Trophoblast cell (in vitro differentiated cells and primary cell): Measurements from ENCODE around the gene RRP1B.

Experiments used
- DNase-seq, 2 donors: peaks; one replicate each; pipeline ENCODE4 v3.0.0-alpha.2; 2016
- H2AFZ ChIP-seq: 2 replicates; pipeline ENCODE4 v1.6.1; 2013; ENCODE audit warnings: low read length, moderate library complexity, mild to moderate bottlenecking; ENCODE audit not compliant: insufficient read depth, poor library complexity
- H2AK5ac ChIP-seq: 2 replicates; pipeline ENCODE4 v1.6.1; 2013; ENCODE audit warnings: mild to moderate bottlenecking, low read length
- H2BK120ac ChIP-seq: 2 replicates; pipeline ENCODE4 v1.6.1; 2013; ENCODE audit warnings: low read length, mild to moderate bottlenecking, moderate library complexity; ENCODE audit not compliant: insufficient read depth, poor library complexity
- H2BK12ac ChIP-seq: 2 replicates; pipeline ENCODE4 v1.6.1; 2013; ENCODE audit warnings: mild to moderate bottlenecking, low read length, moderate library complexity
- H2BK5ac ChIP-seq: 2 replicates; pipeline ENCODE4 v1.6.1; 2013; ENCODE audit warnings: low read length, low read depth, moderate library complexity, mild to moderate bottlenecking; ENCODE audit not compliant: poor library complexity
- H3K14ac ChIP-seq: 2 replicates; pipeline ENCODE4 v1.6.1; 2013; ENCODE audit warnings: mild to moderate bottlenecking, low read length
- H3K18ac ChIP-seq: 2 replicates; pipeline ENCODE4 v1.6.1; 2013; ENCODE audit warnings: mild to moderate bottlenecking, low read length
- H3K23ac ChIP-seq: 2 replicates; pipeline ENCODE4 v1.6.1; 2013; ENCODE audit warnings: low read length
- H3K27ac ChIP-seq: 2 replicates; pipeline ENCODE4 v1.5.1; 2013; ENCODE audit warnings: low read depth, mild to moderate bottlenecking, inconsistent platforms, low read length, moderate library complexity
- H3K27me3 ChIP-seq: 2 replicates; pipeline ENCODE4 v1.6.1; 2013; ENCODE audit warnings: inconsistent platforms, mild to moderate bottlenecking, low read length, moderate library complexity; ENCODE audit not compliant: insufficient read depth
- H3K36me3 ChIP-seq, 2 experiments: 1 replicate in 1 of 2; 2 replicates in 1 of 2; pipeline ENCODE4 v1.6.1; 2013; ENCODE audit warnings: low read length in 2 of 2, mild to moderate bottlenecking in 2 of 2, moderate library complexity in 1 of 2; ENCODE audit not compliant: insufficient read depth in 2 of 2, control insufficient read depth in 1 of 2
- H3K4ac ChIP-seq: 2 replicates; pipeline ENCODE4 v1.6.1; 2013; ENCODE audit warnings: low read depth, mild to moderate bottlenecking, low read length, moderate library complexity
- H3K4me1 ChIP-seq, 2 experiments: 1 replicate in 1 of 2; 2 replicates in 1 of 2; pipeline ENCODE4 v1.6.1; 2013; ENCODE audit warnings: low read length in 2 of 2, mild to moderate bottlenecking in 2 of 2, moderate library complexity in 1 of 2; ENCODE audit not compliant: insufficient read depth in 2 of 2, control insufficient read depth in 1 of 2
- H3K4me2 ChIP-seq: 2 replicates; pipeline ENCODE4 v1.6.1; 2013; ENCODE audit warnings: inconsistent platforms, mild to moderate bottlenecking, low read length, moderate library complexity
- H3K4me3 ChIP-seq: 2 replicates; pipeline ENCODE4 v1.5.1; 2013; ENCODE audit warnings: mild to moderate bottlenecking, low read depth, low read length, inconsistent platforms
- H3K79me1 ChIP-seq: one replicate; pipeline ENCODE4 v1.6.1; 2013; ENCODE audit warnings: low read length
- H3K79me2 ChIP-seq: 2 replicates; pipeline ENCODE4 v1.6.1; 2013; ENCODE audit warnings: low read length, mild to moderate bottlenecking; ENCODE audit not compliant: control insufficient read depth, insufficient read depth, poor library complexity
- H3K9ac ChIP-seq: 2 replicates; pipeline ENCODE4 v1.6.1; 2013; ENCODE audit warnings: mild to moderate bottlenecking, low read length
- H3K9me3 ChIP-seq: 2 replicates; pipeline ENCODE4 v1.6.1; 2013; ENCODE audit warnings: low read depth, mild to moderate bottlenecking, control low read depth, inconsistent platforms, low read length; ENCODE audit not compliant: insufficient read depth
- H4K12ac ChIP-seq: 2 replicates; pipeline ENCODE4 v1.6.1; 2013; ENCODE audit warnings: low read depth, mild to moderate bottlenecking, low read length, moderate library complexity
- H4K8ac ChIP-seq: 2 replicates; pipeline ENCODE4 v1.6.1; 2013; ENCODE audit warnings: low read depth, mild to moderate bottlenecking, low read length, moderate library complexity
- H4K91ac ChIP-seq: one replicate; pipeline ENCODE4 v1.6.1; 2013; ENCODE audit warnings: low read depth, mild to moderate bottlenecking, low read length, moderate library complexity
- WGBS: extraction: QIAGEN DNeasy Blood & Tissue Kit; methylation state at CpG from one replicate; pipeline ENCODE4 v1.1.7; 2013; ENCODE audit warnings: missing lambda C conversion rate; ENCODE audit not compliant: insufficient read length, insufficient coverage; ENCODE audit errors: extremely low coverage; 5-methylcytosine and 5-hydroxymethylcytosine counted together

The RRP1B gene

GRCh38 chr21:43657355-43658087 is 1.8 kb upstream of the RRP1B start:
- peaks cover 0 to 7% of the 10 kb centered on the region in 2 experiments for H3K36me3 ChIP-seq
- no peak overlapping the region for H3K18ac ChIP-seq
- no peak for DNase-seq

GRCh38 chr21:43658088-43658741 is 1.1 kb upstream of the RRP1B start:
- peak in 1 of 2 donors; percentile 54 for DNase-seq
- no peak overlapping the region for H2BK120ac ChIP-seq
- peaks cover 7% of the 10 kb centered on the region for H3K79me1 ChIP-seq
- H3K4me3 ChIP-seq: no peak overlapping the region
- peak overlapping the region; percentile 80 for H4K12ac ChIP-seq
- H3K4ac ChIP-seq: no peak overlapping the region
- H4K8ac ChIP-seq: peak overlapping the region; percentile 94
- no peak overlapping the region for H3K4me2 ChIP-seq
- H3K79me2 ChIP-seq: peaks cover 4% of the 10 kb centered on the region
- H4K91ac ChIP-seq: peak overlapping the region; percentile 83
- H2BK12ac ChIP-seq: peak overlapping the region; percentile 17
- H3K27ac ChIP-seq: no peak overlapping the region
- no peak overlapping the region for H3K18ac ChIP-seq
- H3K9me3 ChIP-seq: no peaks in the 10 kb centered on the region
- no peaks in the 10 kb centered on the region for H3K27me3 ChIP-seq
- peaks cover 1 to 8% of the 10 kb centered on the region in 2 experiments for H3K36me3 ChIP-seq
- H2BK5ac ChIP-seq: no peak overlapping the region
- H3K9ac ChIP-seq: no peak overlapping the region
- H3K4me1 ChIP-seq: peaks cover 6 to 13% of the 10 kb centered on the region in 2 experiments
- H2AK5ac ChIP-seq: peak overlapping the region; percentile 22
- H3K23ac ChIP-seq: no peak overlapping the region
- H3K14ac ChIP-seq: no peak overlapping the region
- peak overlapping the region; percentile 1 for H2AFZ ChIP-seq
- WGBS: no CpG with 5 or more reads among the region's 48 CpGs

More at GRCh38 chr21:43657355-43658087, 1.8 kb upstream of the RRP1B start:
- Histone ChIP-seq H3K9me3 (no peaks in the 10 kb centered on the region), H2AK5ac (no peak overlapping the region), H3K27ac (no peak overlapping the region), H3K14ac (no peak overlapping the region), H4K91ac (no peak overlapping the region), H3K23ac (no peak overlapping the region), H2BK12ac (no peak overlapping the region), H3K4me1 (peaks cover 6 to 13% of the 10 kb centered on the region in 2 experiments), H2AFZ (peak overlapping the region; percentile 1), H3K79me1 (peaks cover 7% of the 10 kb centered on the region), H3K79me2 (peaks cover 4% of the 10 kb centered on the region), H3K4me2 (no peak overlapping the region), H3K9ac (no peak overlapping the region), H3K4ac (no peak overlapping the region), H4K8ac (no peak overlapping the region), H3K4me3 (no peak overlapping the region), H4K12ac (no peak overlapping the region), H3K27me3 (no peaks in the 10 kb centered on the region), H2BK5ac (no peak overlapping the region), H2BK120ac (no peak overlapping the region)
- WGBS: no CpG with 5 or more reads among the region's 46 CpGs

DNA sequence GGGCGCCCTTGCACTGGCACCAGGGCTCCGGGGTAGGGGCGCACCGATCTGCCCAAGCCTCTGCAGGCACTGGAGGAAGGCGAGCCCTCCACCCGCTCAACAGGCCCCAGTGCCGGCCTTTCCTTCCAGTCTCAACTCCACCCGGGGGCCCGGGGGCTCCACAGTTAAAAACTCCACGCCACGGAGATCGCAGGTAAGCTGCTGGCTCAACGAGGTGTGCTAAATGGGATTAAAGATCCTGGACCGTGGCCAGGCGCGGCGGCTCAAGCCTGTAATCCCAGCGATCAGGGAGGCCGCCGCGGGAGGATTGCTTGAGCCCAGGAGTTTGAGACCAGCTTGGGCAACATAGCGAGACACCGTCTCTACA is 608 bp upstream of the RRP1B start:
- Histone ChIP-seq H3K4me2 (peak overlapping the region; percentile 99), H3K79me2 (peaks cover 4% of the 10 kb centered on the region), H4K12ac (peak overlapping the region; percentile 80), H3K27me3 (no peaks in the 10 kb centered on the region), H3K23ac (no peak overlapping the region), H3K36me3 (peaks cover 3 to 10% of the 10 kb centered on the region in 2 experiments), H2BK5ac (no peak overlapping the region), H2AK5ac (peak overlapping the region; percentile 22), H3K79me1 (peaks cover 7% of the 10 kb centered on the region), H3K14ac (peak overlapping the region; percentile 8), H2BK120ac (no peak overlapping the region), H4K8ac (peak overlapping the region; percentile 94), H3K4me3 (no peak overlapping the region), H2AFZ (peak overlapping the region; percentile 18), H3K27ac (no peak overlapping the region), H4K91ac (peak overlapping the region; percentile 83), H3K9me3 (no peaks in the 10 kb centered on the region), H3K4me1 (peaks cover 6 to 13% of the 10 kb centered on the region in 2 experiments), H3K9ac (no peak overlapping the region), H3K4ac (peak overlapping the region; percentile 5), H2BK12ac (peak overlapping the region; percentile 17), H3K18ac (peak overlapping the region; percentile 10)
- WGBS: no CpG with 5 or more reads among the region's 23 CpGs
- peak in 1 of 2 donors; percentile 42 for DNase-seq

DNA sequence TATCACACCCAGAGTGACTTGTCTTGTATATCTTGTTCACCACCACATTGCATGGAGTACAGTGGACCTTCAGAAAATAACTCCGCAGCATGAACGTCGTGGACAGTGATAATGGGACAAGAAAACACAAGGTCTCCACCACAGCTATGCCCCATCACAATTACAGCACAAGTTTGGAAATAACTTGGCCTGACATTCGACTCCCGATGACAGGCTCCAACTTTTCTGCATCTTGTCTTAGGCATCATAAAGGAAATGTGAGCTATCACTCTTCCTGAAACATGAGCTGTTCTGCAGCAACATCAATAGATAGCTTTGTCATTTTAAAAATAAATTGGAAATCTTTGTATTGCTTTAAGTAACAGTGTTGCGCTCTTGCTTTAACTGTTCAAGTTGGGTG is 2.9 kb downstream of the RRP1B start:
- Histone ChIP-seq H4K91ac (no peak overlapping the region), H3K27ac (no peak overlapping the region), H3K9ac (no peak overlapping the region), H2BK120ac (no peak overlapping the region), H3K4me3 (no peak overlapping the region), H3K79me1 (peaks cover 7% of the 10 kb centered on the region), H3K36me3 (peaks cover 7 to 19% of the 10 kb centered on the region in 2 experiments), H3K27me3 (no peaks in the 10 kb centered on the region), H3K4me1 (peaks cover 2 to 13% of the 10 kb centered on the region in 2 experiments), H3K79me2 (peaks cover 4% of the 10 kb centered on the region), H3K9me3 (no peaks in the 10 kb centered on the region), H3K23ac (no peak overlapping the region), H2BK5ac (no peak overlapping the region), H3K18ac (no peak overlapping the region), H2AFZ (no peak overlapping the region), H3K4ac (peak overlapping the region; percentile 42), H2BK12ac (no peak overlapping the region), H4K12ac (no peak overlapping the region), H2AK5ac (no peak overlapping the region), H3K4me2 (no peak overlapping the region), H3K14ac (no peak overlapping the region), H4K8ac (no peak overlapping the region)
- no peak for DNase-seq
- WGBS: no CpG with 5 or more reads among the region's 6 CpGs
